ENCODE measurements around the gene TRAF3. TPM values are rescaled to one million over a fixed set of nuclear protein-coding genes. Genes with fewer than 3 reads are reported as not detected.
"Not testable (repeated sequence)": the region's sequence is repeated elsewhere in the genome, so short reads cannot be mapped to it uniquely, and the experiment has no call there.

Gene TRAF3
- total RNA-seq, 1 donor from 2014 or later: 32.3 TPM

DNA sequence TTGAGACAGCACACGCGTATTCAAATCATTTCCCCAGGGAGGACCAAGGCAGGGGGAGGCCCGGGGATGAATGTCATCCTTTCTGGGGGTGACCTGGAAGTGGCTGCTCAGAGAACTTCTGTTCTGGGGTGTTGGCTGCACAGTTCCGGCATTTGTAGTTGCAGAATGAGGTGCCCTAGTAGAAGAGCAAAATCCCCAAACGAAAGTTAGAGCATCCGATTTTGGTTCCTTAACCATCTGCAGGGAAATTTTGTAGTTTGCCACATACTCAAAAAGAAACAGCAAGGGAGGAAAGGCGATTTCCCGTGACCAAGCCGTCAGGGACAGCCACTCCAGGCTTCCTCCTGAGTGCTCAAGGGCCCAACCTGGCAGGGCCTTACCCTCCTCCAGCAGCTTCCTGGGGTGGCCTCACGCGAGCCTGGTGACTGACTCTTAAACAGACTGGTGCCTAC, 13.0 kb upstream of the TRAF3 start:
- no peak overlapping the region for H3K4me3 ChIP-seq (ENCODE audit: low read depth, low read length)
- DNase-seq (ENCODE audit: low read depth): no peak
- H3K36me3 ChIP-seq (ENCODE audit: control insufficient read depth, insufficient read depth, low read length): no peaks in the 10 kb centered on the region
- H3K27me3 ChIP-seq (ENCODE audit: control insufficient read depth, insufficient read depth, low read length): peaks cover 4% of the 10 kb centered on the region
- TF ChIP-seq, protein P1, sequence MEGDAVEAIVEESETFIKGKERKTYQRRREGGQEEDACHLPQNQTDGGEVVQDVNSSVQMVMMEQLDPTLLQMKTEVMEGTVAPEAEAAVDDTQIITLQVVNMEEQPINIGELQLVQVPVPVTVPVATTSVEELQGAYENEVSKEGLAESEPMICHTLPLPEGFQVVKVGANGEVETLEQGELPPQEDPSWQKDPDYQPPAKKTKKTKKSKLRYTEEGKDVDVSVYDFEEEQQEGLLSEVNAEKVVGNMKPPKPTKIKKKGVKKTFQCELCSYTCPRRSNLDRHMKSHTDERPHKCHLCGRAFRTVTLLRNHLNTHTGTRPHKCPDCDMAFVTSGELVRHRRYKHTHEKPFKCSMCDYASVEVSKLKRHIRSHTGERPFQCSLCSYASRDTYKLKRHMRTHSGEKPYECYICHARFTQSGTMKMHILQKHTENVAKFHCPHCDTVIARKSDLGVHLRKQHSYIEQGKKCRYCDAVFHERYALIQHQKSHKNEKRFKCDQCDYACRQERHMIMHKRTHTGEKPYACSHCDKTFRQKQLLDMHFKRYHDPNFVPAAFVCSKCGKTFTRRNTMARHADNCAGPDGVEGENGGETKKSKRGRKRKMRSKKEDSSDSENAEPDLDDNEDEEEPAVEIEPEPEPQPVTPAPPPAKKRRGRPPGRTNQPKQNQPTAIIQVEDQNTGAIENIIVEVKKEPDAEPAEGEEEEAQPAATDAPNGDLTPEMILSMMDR (IDR thresholded peaks at IDR 0.05; ENCODE audit: insufficient read depth, low read length, poor library complexity, severe bottlenecking): no peak

DNA sequence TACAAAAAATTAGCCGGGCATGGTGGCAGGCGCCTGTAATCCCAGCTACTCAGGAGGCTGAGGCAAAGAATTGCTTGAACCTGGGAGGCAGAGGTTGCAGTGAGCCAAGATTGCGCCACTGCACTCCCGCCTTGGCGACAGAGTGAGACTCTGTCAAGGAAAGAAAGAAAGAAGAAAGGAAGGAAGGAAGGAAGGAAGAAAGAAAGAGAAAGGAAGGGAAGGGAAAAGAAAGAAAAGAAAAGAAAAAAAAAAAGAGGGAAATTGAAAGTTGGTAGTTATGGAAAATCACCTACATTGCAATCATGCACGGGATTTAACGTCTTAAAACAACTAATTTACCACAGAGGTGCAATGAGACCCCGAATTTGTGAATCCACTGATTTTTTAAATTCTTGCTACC, 11.5 kb upstream of the TRAF3 start:
- H3K27me3 ChIP-seq (ENCODE audit: control insufficient read depth, insufficient read depth, low read length); DNase-seq (ENCODE audit: low read depth); H3K4me3 ChIP-seq (ENCODE audit: low read depth, low read length); H3K36me3 ChIP-seq (ENCODE audit: control insufficient read depth, insufficient read depth, low read length): not testable (repeated sequence)

DNA sequence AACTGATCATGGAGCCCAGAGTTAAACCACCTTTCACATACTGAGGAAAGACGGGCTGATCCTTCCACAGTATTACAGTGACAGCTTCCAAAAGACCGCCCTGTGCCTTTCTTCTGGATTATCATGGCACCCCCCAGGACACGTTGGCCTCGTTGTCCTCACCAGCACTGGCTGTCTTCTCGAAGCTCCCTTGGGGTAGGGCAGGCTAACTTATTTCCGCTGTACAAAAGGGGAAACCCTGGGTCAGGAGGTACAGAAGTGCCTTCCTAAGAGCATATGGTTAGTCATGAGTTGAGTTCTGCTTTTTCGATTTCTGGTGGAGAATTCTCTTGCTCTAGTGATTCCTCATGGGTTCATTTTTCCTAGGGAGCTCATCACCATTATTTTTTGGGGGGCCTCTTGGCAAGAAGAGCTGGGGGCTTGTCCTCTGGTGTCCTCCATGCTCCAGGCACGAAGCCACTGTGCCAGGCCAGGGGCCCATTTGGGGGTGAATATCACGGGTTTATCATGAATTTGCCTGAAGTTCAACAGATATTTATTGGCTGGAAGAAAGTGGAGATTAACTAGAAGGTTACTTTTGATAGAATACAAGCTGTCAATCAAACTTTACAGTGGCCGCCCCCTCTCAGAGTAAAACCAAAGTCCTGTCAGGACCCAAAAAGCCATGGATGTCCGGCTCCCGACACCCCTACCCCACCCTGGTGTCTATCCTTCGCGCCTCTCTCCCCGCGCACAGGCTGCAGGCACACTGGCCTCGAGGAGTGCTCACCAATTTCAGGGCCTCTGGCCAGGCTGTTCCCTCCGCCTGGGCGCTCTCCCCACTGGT, 8.8 kb upstream of the TRAF3 start:
- H3K27me3 ChIP-seq (ENCODE audit: control insufficient read depth, insufficient read depth, low read length): peaks cover 6% of the 10 kb centered on the region
- TF ChIP-seq, protein P1 (IDR thresholded peaks at IDR 0.05; ENCODE audit: insufficient read depth, low read length, poor library complexity, severe bottlenecking): no peak
- H3K4me3 ChIP-seq (ENCODE audit: low read depth, low read length): no peak overlapping the region
- no peaks in the 10 kb centered on the region for H3K36me3 ChIP-seq (ENCODE audit: control insufficient read depth, insufficient read depth, low read length)
- DNase-seq (ENCODE audit: low read depth): no peak

DNA sequence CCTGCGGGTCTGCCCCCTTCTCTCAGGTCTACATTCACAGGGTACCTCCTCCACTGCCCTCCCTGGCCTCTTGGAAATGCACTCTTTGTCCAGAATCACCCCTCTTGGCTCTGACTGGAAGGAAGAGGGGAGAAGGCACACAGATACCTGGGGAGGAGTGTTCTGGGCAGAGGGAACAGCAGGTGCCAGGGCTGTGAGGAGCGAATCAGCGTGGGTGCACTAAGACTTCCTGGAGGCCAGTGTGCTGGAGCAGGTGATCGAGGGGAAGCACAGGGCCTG, 8.3 kb upstream of the TRAF3 start:
- Histone ChIP-seq H3K36me3 (ENCODE audit: control insufficient read depth, insufficient read depth, low read length) (no peaks in the 10 kb centered on the region), H3K27me3 (ENCODE audit: control insufficient read depth, insufficient read depth, low read length) (peaks cover 6% of the 10 kb centered on the region), H3K4me3 (ENCODE audit: low read depth, low read length) (no peak overlapping the region)
- TF ChIP-seq, protein P1 (IDR thresholded peaks at IDR 0.05; ENCODE audit: insufficient read depth, low read length, poor library complexity, severe bottlenecking): no peak
- DNase-seq (ENCODE audit: low read depth): no peak

DNA sequence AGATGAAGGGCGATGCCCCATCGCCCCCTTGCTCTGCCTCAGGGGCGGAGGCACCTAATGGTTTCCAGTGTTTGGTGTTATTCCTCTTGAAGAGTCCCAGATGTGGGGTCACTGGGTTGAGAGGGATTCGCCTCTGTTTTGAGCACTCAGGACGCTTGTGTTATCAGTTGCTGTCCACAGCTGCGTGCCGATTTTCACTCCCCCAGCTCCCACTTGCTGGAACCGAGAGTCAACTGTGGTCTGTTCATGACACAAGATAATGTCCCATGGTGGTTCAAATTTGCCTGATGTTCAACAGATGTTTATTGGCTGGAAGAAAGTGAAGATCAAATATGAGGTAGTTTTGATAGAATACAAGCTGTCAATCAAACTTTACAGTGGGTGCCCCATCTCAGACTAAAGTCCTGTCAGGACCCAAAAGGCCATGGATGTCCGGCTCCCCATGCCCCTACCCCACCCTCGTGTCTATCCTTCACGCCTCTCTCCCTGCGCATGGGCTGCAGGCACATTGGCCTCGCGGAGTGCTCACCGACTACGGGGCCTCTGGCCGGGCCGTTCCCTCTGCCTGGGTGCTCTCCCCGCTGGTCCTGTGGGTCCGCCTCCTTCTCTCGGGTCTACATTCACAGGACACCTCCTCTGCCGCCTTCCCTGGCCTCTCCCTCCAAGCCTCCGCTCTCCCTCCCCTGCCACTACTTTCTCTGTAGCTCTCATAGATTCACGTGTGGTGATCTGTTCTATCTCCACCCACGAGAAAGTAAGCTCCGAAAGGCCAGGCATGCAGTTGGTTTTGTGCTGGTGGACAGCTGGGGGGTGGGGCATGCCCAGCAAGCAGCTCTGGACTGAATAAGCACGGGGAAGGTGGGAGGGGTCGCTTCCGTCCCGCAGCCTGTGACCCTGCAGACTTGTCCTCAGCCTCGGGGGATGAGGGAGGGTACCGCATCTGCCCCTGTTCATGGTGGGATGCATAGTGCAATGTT, 6.8 kb upstream of the TRAF3 start:
- Histone ChIP-seq H3K27me3 (ENCODE audit: control insufficient read depth, insufficient read depth, low read length) (peaks cover 6% of the 10 kb centered on the region), H3K36me3 (ENCODE audit: control insufficient read depth, insufficient read depth, low read length) (no peaks in the 10 kb centered on the region), H3K4me3 (ENCODE audit: low read depth, low read length) (no peak overlapping the region)
- TF ChIP-seq, protein P1 (IDR thresholded peaks at IDR 0.05; ENCODE audit: insufficient read depth, low read length, poor library complexity, severe bottlenecking): no peak
- no peak for DNase-seq (ENCODE audit: low read depth)

DNA sequence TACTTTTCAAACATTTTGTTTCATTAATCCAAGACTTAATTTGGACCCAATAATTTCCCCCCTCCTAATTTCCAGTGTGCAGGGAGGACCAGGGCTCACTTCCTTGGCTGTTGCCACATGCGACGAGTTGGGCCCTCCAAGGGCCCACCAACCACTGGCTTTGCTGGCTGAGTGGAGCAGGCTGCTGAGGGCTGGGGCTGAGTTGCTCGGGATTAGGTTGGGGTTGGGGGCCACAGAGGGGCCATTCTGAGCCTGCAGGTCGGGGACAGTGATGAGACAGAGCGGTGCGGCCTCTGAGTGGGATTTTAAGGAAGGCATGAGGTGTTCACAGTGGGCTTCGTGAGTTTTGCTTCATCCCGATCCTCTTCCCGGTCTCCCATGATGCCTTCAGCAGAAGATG, 6.1 kb upstream of the TRAF3 start:
- TF ChIP-seq, protein P1 (IDR thresholded peaks at IDR 0.05; ENCODE audit: insufficient read depth, low read length, poor library complexity, severe bottlenecking): no peak
- DNase-seq (ENCODE audit: low read depth): no peak
- H3K4me3 ChIP-seq (ENCODE audit: low read depth, low read length): no peak overlapping the region
- peaks cover 6% of the 10 kb centered on the region for H3K27me3 ChIP-seq (ENCODE audit: control insufficient read depth, insufficient read depth, low read length)
- no peaks in the 10 kb centered on the region for H3K36me3 ChIP-seq (ENCODE audit: control insufficient read depth, insufficient read depth, low read length)

Data from kidney epithelial cell (primary cell).